Measurements from ENCODE around the gene CNOT6L. TPM values are rescaled to one million over a fixed set of nuclear protein-coding genes. Genes with fewer than 3 reads are reported as not detected.

The CNOT6L gene
- total and polyA plus RNA-seq, 4 donors = 4.4 to 17.7 (median 10.5) TPM

- Histone ChIP-seq H3K4me3 (ENCODE audit: low read depth in 1 of 3, low read length in 3 of 3) (no peak overlapping the region), H3K36me3 (ENCODE audit: control insufficient read depth in 4 of 4, insufficient read depth in 3 of 4, low read depth in 1 of 4, low read length in 3 of 4) (no peaks in the 10 kb centered on the region), H3K27me3 (ENCODE audit: control insufficient read depth in 4 of 4, insufficient read depth in 4 of 4, low read length in 3 of 4) (no peaks in the 10 kb centered on the region), H3K4me1 (ENCODE audit: control insufficient read depth in 4 of 4, insufficient read depth in 4 of 4, low read length in 3 of 4) (no peaks in the 10 kb centered on the region), H3K9ac (ENCODE audit: low read depth in 1 of 2, low read length in 2 of 2) (no peak overlapping the region), H3K9me3 (ENCODE audit: control insufficient read depth in 4 of 4, low read length in 3 of 4) (no peaks in the 10 kb centered on the region), H3K27ac (ENCODE audit: low read depth in 1 of 2, low read length in 2 of 2) (no peak overlapping the region)
- 90% methylated on average over 3 of the region's 3 CpGs for WGBS
- TF ChIP-seq TAF1 (conservative IDR thresholded peaks at IDR 0.05) (no peak), GABPA (IDR thresholded peaks at IDR 0.05 in 1 of 2, conservative IDR thresholded peaks at IDR 0.05 in 1 of 2) (no peak), SP1 (IDR thresholded peaks at IDR 0.05) (no peak), CTCF (IDR thresholded peaks at IDR 0.05; ENCODE audit: low read depth, low read length, missing input control) (no peak), RAD21 (IDR thresholded peaks at IDR 0.05) (no peak), REST (IDR thresholded peaks at IDR 0.05) (no peak), HNF4G (IDR thresholded peaks at IDR 0.05) (no peak), HNF4A (conservative IDR thresholded peaks at IDR 0.05) (no peak), NR2F2 (IDR thresholded peaks at IDR 0.05) (no peak), ATF3 (IDR thresholded peaks at IDR 0.05) (no peak), YY1 (IDR thresholded peaks at IDR 0.05) (no peak), FOXA1 (IDR thresholded peaks at IDR 0.05) (no peak), RXRA (IDR thresholded peaks at IDR 0.05) (no peak), ZBTB33 (IDR thresholded peaks at IDR 0.05) (no peak), JUND (IDR thresholded peaks at IDR 0.05) (no peak)
- DNase-seq (ENCODE audit: low spot score) = no peak
These were observed 142.3 kb downstream of the CNOT6L start for GRCh38 chr4:77676842-77677241.

GRCh38 chr4:77671051-77671450, 148.1 kb downstream of the CNOT6L start:
- Histone ChIP-seq H3K9ac (ENCODE audit: low read depth in 1 of 2, low read length in 2 of 2) (no peak overlapping the region), H3K9me3 (ENCODE audit: control insufficient read depth in 4 of 4, low read length in 3 of 4) (no peaks in the 10 kb centered on the region), H3K27me3 (ENCODE audit: control insufficient read depth in 4 of 4, insufficient read depth in 4 of 4, low read length in 3 of 4) (no peaks in the 10 kb centered on the region), H3K4me1 (ENCODE audit: control insufficient read depth in 4 of 4, insufficient read depth in 4 of 4, low read length in 3 of 4) (no peaks in the 10 kb centered on the region), H3K36me3 (ENCODE audit: control insufficient read depth in 4 of 4, insufficient read depth in 3 of 4, low read depth in 1 of 4, low read length in 3 of 4) (no peaks in the 10 kb centered on the region), H3K4me3 (ENCODE audit: low read depth in 1 of 3, low read length in 3 of 3) (no peak overlapping the region), H3K27ac (ENCODE audit: low read depth in 1 of 2, low read length in 2 of 2) (no peak overlapping the region)
- DNase-seq (ENCODE audit: low spot score) = no peak
- WGBS = 92% methylated on average over 4 of the region's 4 CpGs
- TF ChIP-seq HNF4A (conservative IDR thresholded peaks at IDR 0.05) = no peak
- no peak for TF ChIP-seq TAF1 (conservative IDR thresholded peaks at IDR 0.05)
- no peak for TF ChIP-seq EGR1 (IDR thresholded peaks at IDR 0.05; ENCODE audit: low read depth in 2 of 2)
- no peak for TF ChIP-seq FOXA2 (IDR thresholded peaks at IDR 0.05)
- no peak for TF ChIP-seq NR2F2 (IDR thresholded peaks at IDR 0.05)
- no peak for TF ChIP-seq YY1 (IDR thresholded peaks at IDR 0.05)
- no peak for TF ChIP-seq ATF3 (IDR thresholded peaks at IDR 0.05)
- no peak for TF ChIP-seq RXRA (IDR thresholded peaks at IDR 0.05)
- no peak for TF ChIP-seq FOXA1 (IDR thresholded peaks at IDR 0.05)
- no peak for TF ChIP-seq MAX (IDR thresholded peaks at IDR 0.05)
- no peak for TF ChIP-seq CTCF (IDR thresholded peaks at IDR 0.05; ENCODE audit: low read depth, low read length, missing input control)
- no peak for TF ChIP-seq JUND (IDR thresholded peaks at IDR 0.05)
- no peak for TF ChIP-seq GABPA (IDR thresholded peaks at IDR 0.05 in 1 of 2, conservative IDR thresholded peaks at IDR 0.05 in 1 of 2)
- no peak for TF ChIP-seq SP1 (IDR thresholded peaks at IDR 0.05)
- no peak for TF ChIP-seq RAD21 (IDR thresholded peaks at IDR 0.05)

All from liver (tissue), 9 donors.